ENCODE measurements around the gene ARHGDIB. TPM values are rescaled to one million over a fixed set of nuclear protein-coding genes. Genes with fewer than 3 reads are reported as not detected.

The ARHGDIB gene
- total RNA-seq, 1 experiment from 2014 or later: 1.6 TPM

GRCh38 chr12:14931359-14931758 is 30.0 kb downstream of the ARHGDIB start:
- Mint-ChIP-seq H3K4me3 (no peak overlapping the region), H3K27ac (no peak overlapping the region), H3K27me3 (ENCODE audit: low read depth) (no peaks in the 10 kb centered on the region), H3K9me3 (no peaks in the 10 kb centered on the region), H3K4me1 (peaks cover 19% of the 10 kb centered on the region), H3K36me3 (no peaks in the 10 kb centered on the region)
- TF ChIP-seq ZNF263 (CRISPR knock-in tag; IDR thresholded peaks at IDR 0.05; ENCODE audit: low read depth): no peak
- TF ChIP-seq MYBL2 (CRISPR knock-in tag; IDR thresholded peaks at IDR 0.05): no peak
- TF ChIP-seq FOXJ3 (CRISPR knock-in tag; IDR thresholded peaks at IDR 0.05; ENCODE audit: borderline replicate concordance): no peak
- no peak for TF ChIP-seq MAX (CRISPR knock-in tag; IDR thresholded peaks at IDR 0.05)
- no peak for TF ChIP-seq ZNF138 (CRISPR knock-in tag; conservative IDR thresholded peaks at IDR 0.05)
- TF ChIP-seq ZNF232 (CRISPR knock-in tag; IDR thresholded peaks at IDR 0.05): no peak
- TF ChIP-seq ZNF532 (CRISPR knock-in tag; IDR thresholded peaks at IDR 0.05; ENCODE audit: borderline replicate concordance): no peak
- no peak for TF ChIP-seq OVOL2 (CRISPR knock-in tag; IDR thresholded peaks at IDR 0.05; ENCODE audit: borderline replicate concordance)
- no peak for TF ChIP-seq ZNF423 (CRISPR knock-in tag; IDR thresholded peaks at IDR 0.05)
- TF ChIP-seq ATF6 (CRISPR knock-in tag; IDR thresholded peaks at IDR 0.05): no peak
- no peak for TF ChIP-seq EMX1 (CRISPR knock-in tag; IDR thresholded peaks at IDR 0.05)
- TF ChIP-seq USF2 (CRISPR knock-in tag; IDR thresholded peaks at IDR 0.05): no peak
- TF ChIP-seq MLX (CRISPR knock-in tag; IDR thresholded peaks at IDR 0.05): no peak
- TF ChIP-seq ZNF512 (CRISPR knock-in tag; IDR thresholded peaks at IDR 0.05; ENCODE audit: borderline replicate concordance): no peak
- no peak for TF ChIP-seq ERG (CRISPR knock-in tag; IDR thresholded peaks at IDR 0.05)
- TF ChIP-seq CTCF (IDR thresholded peaks at IDR 0.05): no peak
- no peak for TF ChIP-seq ZSCAN18 (CRISPR knock-in tag; IDR thresholded peaks at IDR 0.05)
- no peak for TF ChIP-seq SMAD4 (CRISPR knock-in tag; IDR thresholded peaks at IDR 0.05)
- TF ChIP-seq TCF7 (CRISPR knock-in tag; IDR thresholded peaks at IDR 0.05; ENCODE audit: low read depth): no peak
- no peak for DNase-seq (ENCODE audit: low spot score)
- ChIA-PET POLR2A (no interaction called here), CTCF (no interaction called here)
- no peak for ATAC-seq

All from WTC11 (cell line).